ENCODE data around the gene MYT1.

GRCh38 chr20:64148581-64148980 lies 15.7 kb upstream of the MYT1 start:
- TF ChIP-seq TCF12 (IDR thresholded peaks at IDR 0.05; ENCODE audit: low read depth) (no peak), CEBPB (IDR thresholded peaks at IDR 0.05) (no peak), FOXM1 (IDR thresholded peaks at IDR 0.05; ENCODE audit: borderline replicate concordance, low read depth) (no peak), RAD21 (IDR thresholded peaks at IDR 0.05; ENCODE audit: low read depth) (no peak), EP300 (IDR thresholded peaks at IDR 0.05; ENCODE audit: borderline replicate concordance) (no peak), REST (IDR thresholded peaks at IDR 0.05; ENCODE audit: low read depth) (no peak)

All from Ishikawa (cell line).